Trophoblast cell (in vitro differentiated cells and primary cell): Measurements from ENCODE around the gene CCDC30.

Source experiments
- DNase-seq, 2 donors: peaks; one replicate each; pipeline ENCODE4 v3.0.0-alpha.2; 2016
- H2AFZ ChIP-seq: 2 replicates; pipeline ENCODE4 v1.6.1; 2013; ENCODE audit warnings: low read length, moderate library complexity, mild to moderate bottlenecking; ENCODE audit not compliant: insufficient read depth, poor library complexity
- H2AK5ac ChIP-seq: 2 replicates; pipeline ENCODE4 v1.6.1; 2013; ENCODE audit warnings: mild to moderate bottlenecking, low read length
- H2BK120ac ChIP-seq: 2 replicates; pipeline ENCODE4 v1.6.1; 2013; ENCODE audit warnings: low read length, mild to moderate bottlenecking, moderate library complexity; ENCODE audit not compliant: insufficient read depth, poor library complexity
- H2BK12ac ChIP-seq: 2 replicates; pipeline ENCODE4 v1.6.1; 2013; ENCODE audit warnings: mild to moderate bottlenecking, low read length, moderate library complexity
- H2BK5ac ChIP-seq: 2 replicates; pipeline ENCODE4 v1.6.1; 2013; ENCODE audit warnings: low read length, low read depth, moderate library complexity, mild to moderate bottlenecking; ENCODE audit not compliant: poor library complexity
- H3K14ac ChIP-seq: 2 replicates; pipeline ENCODE4 v1.6.1; 2013; ENCODE audit warnings: mild to moderate bottlenecking, low read length
- H3K18ac ChIP-seq: 2 replicates; pipeline ENCODE4 v1.6.1; 2013; ENCODE audit warnings: mild to moderate bottlenecking, low read length
- H3K23ac ChIP-seq: 2 replicates; pipeline ENCODE4 v1.6.1; 2013; ENCODE audit warnings: low read length
- H3K27ac ChIP-seq: 2 replicates; pipeline ENCODE4 v1.5.1; 2013; ENCODE audit warnings: low read depth, mild to moderate bottlenecking, inconsistent platforms, low read length, moderate library complexity
- H3K27me3 ChIP-seq: 2 replicates; pipeline ENCODE4 v1.6.1; 2013; ENCODE audit warnings: inconsistent platforms, mild to moderate bottlenecking, low read length, moderate library complexity; ENCODE audit not compliant: insufficient read depth
- H3K36me3 ChIP-seq, 2 experiments: 1 replicate in 1 of 2; 2 replicates in 1 of 2; pipeline ENCODE4 v1.6.1; 2013; ENCODE audit warnings: low read length in 2 of 2, mild to moderate bottlenecking in 2 of 2, moderate library complexity in 1 of 2; ENCODE audit not compliant: insufficient read depth in 2 of 2, control insufficient read depth in 1 of 2
- H3K4ac ChIP-seq: 2 replicates; pipeline ENCODE4 v1.6.1; 2013; ENCODE audit warnings: low read depth, mild to moderate bottlenecking, low read length, moderate library complexity
- H3K4me1 ChIP-seq, 2 experiments: 1 replicate in 1 of 2; 2 replicates in 1 of 2; pipeline ENCODE4 v1.6.1; 2013; ENCODE audit warnings: low read length in 2 of 2, mild to moderate bottlenecking in 2 of 2, moderate library complexity in 1 of 2; ENCODE audit not compliant: insufficient read depth in 2 of 2, control insufficient read depth in 1 of 2
- H3K4me2 ChIP-seq: 2 replicates; pipeline ENCODE4 v1.6.1; 2013; ENCODE audit warnings: inconsistent platforms, mild to moderate bottlenecking, low read length, moderate library complexity
- H3K4me3 ChIP-seq: 2 replicates; pipeline ENCODE4 v1.5.1; 2013; ENCODE audit warnings: mild to moderate bottlenecking, low read depth, low read length, inconsistent platforms
- H3K79me1 ChIP-seq: one replicate; pipeline ENCODE4 v1.6.1; 2013; ENCODE audit warnings: low read length
- H3K79me2 ChIP-seq: 2 replicates; pipeline ENCODE4 v1.6.1; 2013; ENCODE audit warnings: low read length, mild to moderate bottlenecking; ENCODE audit not compliant: control insufficient read depth, insufficient read depth, poor library complexity
- H3K9ac ChIP-seq: 2 replicates; pipeline ENCODE4 v1.6.1; 2013; ENCODE audit warnings: mild to moderate bottlenecking, low read length
- H3K9me3 ChIP-seq: 2 replicates; pipeline ENCODE4 v1.6.1; 2013; ENCODE audit warnings: low read depth, mild to moderate bottlenecking, control low read depth, inconsistent platforms, low read length; ENCODE audit not compliant: insufficient read depth
- H4K12ac ChIP-seq: 2 replicates; pipeline ENCODE4 v1.6.1; 2013; ENCODE audit warnings: low read depth, mild to moderate bottlenecking, low read length, moderate library complexity
- H4K8ac ChIP-seq: 2 replicates; pipeline ENCODE4 v1.6.1; 2013; ENCODE audit warnings: low read depth, mild to moderate bottlenecking, low read length, moderate library complexity
- H4K91ac ChIP-seq: one replicate; pipeline ENCODE4 v1.6.1; 2013; ENCODE audit warnings: low read depth, mild to moderate bottlenecking, low read length, moderate library complexity
- WGBS: extraction: QIAGEN DNeasy Blood & Tissue Kit; methylation state at CpG from one replicate; pipeline ENCODE4 v1.1.7; 2013; ENCODE audit warnings: missing lambda C conversion rate; ENCODE audit not compliant: insufficient read length, insufficient coverage; ENCODE audit errors: extremely low coverage; 5-methylcytosine and 5-hydroxymethylcytosine counted together

Gene CCDC30

DNA sequence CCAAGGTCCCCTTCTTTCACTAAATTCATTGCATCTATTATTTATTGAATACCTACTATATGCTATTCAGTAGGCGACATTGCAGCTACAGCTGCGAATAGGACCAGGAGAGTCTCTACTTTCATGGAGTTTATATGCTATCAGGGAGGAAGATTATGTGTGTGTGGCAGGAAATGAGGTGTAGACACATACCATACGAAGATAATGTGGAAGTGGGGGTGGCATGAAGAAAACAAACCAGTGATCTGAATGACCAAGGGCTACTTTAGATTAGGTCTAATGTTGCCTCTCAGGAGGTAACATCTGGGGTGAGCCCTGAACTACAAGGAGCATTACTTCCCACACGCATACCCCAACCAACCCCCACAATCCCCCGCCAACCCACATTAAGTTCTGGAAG, 194.1 kb downstream of the CCDC30 start:
- Histone ChIP-seq H2AK5ac (no peak overlapping the region), H4K91ac (no peak overlapping the region)
- no CpG with 5 or more reads among the region's 5 CpGs for WGBS

DNA sequence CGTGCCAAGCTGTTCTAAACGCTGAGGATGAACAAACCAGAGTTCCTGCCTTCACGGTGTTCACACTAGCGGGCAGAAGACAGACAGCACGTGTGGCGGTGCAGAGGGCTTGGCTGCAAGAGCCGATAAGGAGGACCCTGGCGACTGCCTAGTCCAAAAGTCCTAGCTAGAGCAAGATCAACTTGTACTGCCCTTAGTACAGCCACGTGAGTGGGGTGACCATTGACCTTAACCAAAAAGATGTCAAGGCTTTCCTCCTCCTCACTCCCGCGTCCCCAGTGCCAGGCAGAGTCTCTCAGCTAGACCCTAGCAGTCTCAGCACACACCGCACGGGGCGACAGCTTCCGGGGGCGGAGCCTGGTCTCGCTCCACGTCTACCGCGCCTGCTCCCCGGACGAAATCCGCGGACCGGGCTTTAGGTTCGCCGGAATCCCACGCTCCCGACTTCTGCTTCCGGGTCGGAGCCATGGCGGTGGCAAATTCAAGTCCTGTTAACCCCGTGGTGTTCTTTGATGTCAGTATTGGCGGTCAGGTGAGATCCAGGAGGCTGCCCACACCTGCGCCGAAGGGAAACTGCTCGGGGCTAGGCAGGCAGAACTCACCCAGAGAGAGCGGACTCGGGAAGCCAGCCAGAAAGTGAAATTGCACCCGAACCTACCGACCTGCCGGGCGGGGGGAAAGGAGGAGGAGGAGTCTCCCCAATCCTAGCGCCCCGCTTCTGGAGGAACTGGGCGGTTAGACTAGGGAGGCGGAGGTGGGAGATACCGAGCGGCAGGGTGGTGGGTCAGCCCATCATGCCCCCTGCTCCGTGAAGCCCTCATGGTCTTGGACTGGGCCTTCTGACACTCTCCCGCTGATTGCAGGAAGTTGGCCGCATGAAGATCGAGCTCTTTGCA, 195.1 kb downstream of the CCDC30 start, which contains the start of gene PPIH:
TSS of gene PPIH (plus strand) at position 443 of the 896 bp plus-strand sequence. CDS start at position 467, 24 bp downstream.
- DNase-seq: peak; percentile 95 to 96
- peaks cover 4 to 8% of the 10 kb centered on the region in 2 experiments for H3K4me1 ChIP-seq
- no CpG with 5 or more reads among the region's 53 CpGs for WGBS
- H2AFZ ChIP-seq: peak within 1 kb of the TSS; percentile 89
- H3K9me3 ChIP-seq: no peaks in the 10 kb centered on the region
- peak within 1 kb of the TSS; percentile 60 for H4K12ac ChIP-seq
- H3K4ac ChIP-seq: peak within 1 kb of the TSS; percentile 24
- peak within 1 kb of the TSS; percentile 41 for H4K91ac ChIP-seq
- H2AK5ac ChIP-seq: no peak within 1 kb of the TSS
- H3K79me1 ChIP-seq: peaks cover 7% of the 10 kb centered on the region
- no peak within 1 kb of the TSS for H2BK120ac ChIP-seq
- no peak within 1 kb of the TSS for H2BK12ac ChIP-seq
- peak within 1 kb of the TSS; percentile 85 for H3K4me3 ChIP-seq
- H3K9ac ChIP-seq: peak within 1 kb of the TSS; percentile 83
- H3K36me3 ChIP-seq: no peaks in the 10 kb centered on the region
- H3K79me2 ChIP-seq: peaks cover 4% of the 10 kb centered on the region
- H3K18ac ChIP-seq: peak within 1 kb of the TSS; percentile 37
- peak within 1 kb of the TSS; percentile 43 for H3K27ac ChIP-seq
- H3K27me3 ChIP-seq: no peaks in the 10 kb centered on the region
- peak within 1 kb of the TSS; percentile 72 for H3K14ac ChIP-seq
- no peak within 1 kb of the TSS for H3K23ac ChIP-seq
- H3K4me2 ChIP-seq: peak within 1 kb of the TSS; percentile 92
- H4K8ac ChIP-seq: peak within 1 kb of the TSS; percentile 91
- no peak within 1 kb of the TSS for H2BK5ac ChIP-seq

More for the DNA sequence above, 194.1 kb downstream of the CCDC30 start:
- H3K14ac ChIP-seq: no peak overlapping the region
- no peak overlapping the region for H3K23ac ChIP-seq
- no peaks in the 10 kb centered on the region for H3K36me3 ChIP-seq
- H4K12ac ChIP-seq: no peak overlapping the region
- H2BK120ac ChIP-seq: no peak overlapping the region
- no peak overlapping the region for H3K4me3 ChIP-seq
- no peaks in the 10 kb centered on the region for H3K9me3 ChIP-seq
- no peak overlapping the region for H2BK5ac ChIP-seq
- no peak overlapping the region for H3K18ac ChIP-seq
- no peak overlapping the region for H3K4ac ChIP-seq
- no peak overlapping the region for H3K9ac ChIP-seq
- H3K79me1 ChIP-seq: peaks cover 7% of the 10 kb centered on the region
- H3K27ac ChIP-seq: no peak overlapping the region
- no peak overlapping the region for H3K4me2 ChIP-seq
- no peak overlapping the region for H2BK12ac ChIP-seq
- DNase-seq: no peak
- H4K8ac ChIP-seq: peak overlapping the region; percentile 59
- no peaks in the 10 kb centered on the region for H3K27me3 ChIP-seq
- peaks cover 4 to 8% of the 10 kb centered on the region in 2 experiments for H3K4me1 ChIP-seq
- no peak overlapping the region for H2AFZ ChIP-seq
- peaks cover 4% of the 10 kb centered on the region for H3K79me2 ChIP-seq

DNA sequence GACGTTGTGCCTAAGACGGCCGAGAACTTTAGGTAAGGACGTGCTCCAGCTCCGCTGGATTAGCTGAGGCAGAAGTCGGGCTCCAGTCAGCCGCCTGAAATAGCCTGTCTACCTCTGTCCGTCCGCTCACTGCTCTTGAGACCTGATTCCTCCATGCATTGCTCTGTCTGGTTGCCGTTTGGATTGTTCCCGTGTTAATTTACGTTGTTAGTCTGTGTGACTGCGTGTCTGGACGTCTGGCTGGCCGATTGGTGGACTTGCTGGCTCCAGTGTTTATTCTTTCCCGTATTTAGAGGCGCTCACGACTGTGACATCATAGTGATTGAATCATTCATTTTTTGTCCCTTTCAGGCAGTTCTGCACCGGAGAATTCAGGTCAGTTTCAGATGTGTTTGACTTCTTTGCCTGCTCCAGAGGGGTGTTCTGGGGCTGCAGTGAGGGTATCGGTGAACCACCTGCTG, 195.8 kb downstream of the CCDC30 start:
- peaks cover 7% of the 10 kb centered on the region for H3K79me1 ChIP-seq
- peak overlapping the region; percentile 36 for H3K14ac ChIP-seq
- peak overlapping the region; percentile 92 for H3K4me2 ChIP-seq
- H3K4me1 ChIP-seq: peaks cover 4 to 8% of the 10 kb centered on the region in 2 experiments
- no peaks in the 10 kb centered on the region for H3K36me3 ChIP-seq
- peak overlapping the region; percentile 20 for H2AFZ ChIP-seq
- no peak overlapping the region for H2BK120ac ChIP-seq
- no peak overlapping the region for H2BK5ac ChIP-seq
- WGBS: no CpG with 5 or more reads among the region's 20 CpGs
- H3K79me2 ChIP-seq: peaks cover 4% of the 10 kb centered on the region
- no peak overlapping the region for H3K27ac ChIP-seq
- DNase-seq: peak in 1 of 2 donors; percentile 18
- peak overlapping the region; percentile 37 for H3K18ac ChIP-seq
- H4K8ac ChIP-seq: peak overlapping the region; percentile 65
- no peak overlapping the region for H2AK5ac ChIP-seq
- peak overlapping the region; percentile 24 for H3K4ac ChIP-seq
- H3K9me3 ChIP-seq: no peaks in the 10 kb centered on the region
- H4K91ac ChIP-seq: peak overlapping the region; percentile 36
- no peak overlapping the region for H2BK12ac ChIP-seq
- H4K12ac ChIP-seq: peak overlapping the region; percentile 60
- H3K4me3 ChIP-seq: peak overlapping the region; percentile 85
- no peaks in the 10 kb centered on the region for H3K27me3 ChIP-seq
- no peak overlapping the region for H3K23ac ChIP-seq
- H3K9ac ChIP-seq: peak overlapping the region; percentile 83

DNA sequence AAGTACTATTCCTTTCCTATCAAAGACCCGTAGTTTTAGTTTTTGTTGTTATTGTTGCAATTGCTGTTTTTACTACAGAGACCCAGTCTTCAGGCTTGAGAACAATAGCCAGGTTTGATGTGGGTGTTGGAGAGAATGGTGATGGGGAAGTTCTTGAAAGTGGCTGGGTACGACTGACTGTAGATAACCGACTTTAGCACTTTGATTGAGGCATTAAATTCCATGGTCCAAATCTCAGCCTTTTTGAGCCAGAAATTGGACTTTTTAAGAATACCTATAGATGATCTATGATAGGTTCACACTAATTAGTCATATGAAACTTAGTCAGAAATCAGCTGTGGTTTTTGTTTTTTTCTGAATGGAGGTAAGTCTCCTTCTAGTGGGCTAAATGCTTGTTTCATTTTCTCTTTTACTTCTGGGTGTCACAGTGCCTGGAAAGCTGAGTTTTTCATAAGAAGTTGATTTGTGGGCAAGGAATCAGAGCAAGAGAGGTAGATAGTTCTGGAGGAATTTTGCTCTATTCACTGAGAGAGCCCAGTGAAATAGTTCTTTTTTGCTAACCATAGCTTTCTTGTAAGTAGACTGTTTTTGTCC, 197.9 kb downstream of the CCDC30 start:
- H3K79me1 ChIP-seq: peaks cover 7% of the 10 kb centered on the region
- H3K4me3 ChIP-seq: no peak overlapping the region
- no peak overlapping the region for H3K4ac ChIP-seq
- H3K4me2 ChIP-seq: no peak overlapping the region
- H3K18ac ChIP-seq: no peak overlapping the region
- no peak overlapping the region for H3K27ac ChIP-seq
- no peak overlapping the region for H2AFZ ChIP-seq
- peaks cover 4% of the 10 kb centered on the region for H3K79me2 ChIP-seq
- H2BK5ac ChIP-seq: no peak overlapping the region
- no peak overlapping the region for H2AK5ac ChIP-seq
- no peak overlapping the region for H2BK120ac ChIP-seq
- DNase-seq: no peak
- H3K9me3 ChIP-seq: no peaks in the 10 kb centered on the region
- H2BK12ac ChIP-seq: no peak overlapping the region
- no CpG with 5 or more reads among the region's 3 CpGs for WGBS
- no peak overlapping the region for H4K91ac ChIP-seq
- no peak overlapping the region for H3K9ac ChIP-seq
- H4K12ac ChIP-seq: no peak overlapping the region
- H3K36me3 ChIP-seq: peaks cover 9 to 17% of the 10 kb centered on the region in 2 experiments
- no peak overlapping the region for H3K14ac ChIP-seq
- H3K27me3 ChIP-seq: no peaks in the 10 kb centered on the region
- peaks cover 4 to 8% of the 10 kb centered on the region in 2 experiments for H3K4me1 ChIP-seq
- H4K8ac ChIP-seq: no peak overlapping the region
- no peak overlapping the region for H3K23ac ChIP-seq
